Transverse colon (tissue), 3 donors: Measurements from ENCODE around the gene TAC3.

Source experiments
- CTCF ChIP-seq, 5 experiments: fragments of 200-600 bp in 3 of 5; fragments of 450-650 bp in 2 of 5; sonication (generic) in 3 of 5; IDR thresholded peaks; 1 replicate in 2 of 5; 2 replicates in 3 of 5; pipeline ENCODE4 v1.5.1; 2016 to 2017; ENCODE audit warnings: antibody characterized with exemption in 5 of 5, inconsistent platforms in 3 of 5, mild to moderate bottlenecking in 2 of 5, moderate library complexity in 1 of 5
- POLR2A ChIP-seq: fragments of 450-650 bp; IDR thresholded peaks from one replicate; pipeline ENCODE4 v1.6.1; 2016; ENCODE audit warnings: antibody characterized with exemption, mild to moderate bottlenecking, moderate library complexity

- TF ChIP-seq CTCF (IDR thresholded peaks at IDR 0.05): no peak
- TF ChIP-seq POLR2A: no peak
Measured at GRCh38 chr12:56998316-56998715, 18.0 kb downstream of the TAC3 start.
